ENCODE results near the gene ST6GALNAC5. TPM values are rescaled to one million over a fixed set of nuclear protein-coding genes. Genes with fewer than 3 reads are reported as not detected.

Gene ST6GALNAC5
- total RNA-seq, 1 experiment from 2014 or later, result 7.3 TPM

GRCh38 chr1:76866566-76866965 is 714 bp upstream of the ST6GALNAC5 start:
- DNase-seq (ENCODE audit: low read depth), result no peak

GRCh38 chr1:76868154-76868882 is 1.0 kb downstream of the ST6GALNAC5 start:
- DNase-seq (ENCODE audit: low read depth), result peak; percentile 47

GRCh38 chr1:76868916-76869315 is 1.6 kb downstream of the ST6GALNAC5 start:
- no peak for DNase-seq (ENCODE audit: low read depth)

- DNase-seq (ENCODE audit: low read depth), result no peak
Observed at GRCh38 chr1:76870037-76870436, 2.8 kb downstream of the ST6GALNAC5 start.

- no peak for DNase-seq (ENCODE audit: low read depth)
Observed at GRCh38 chr1:76871355-76871974, 4.2 kb downstream of the ST6GALNAC5 start.

- no peak for DNase-seq (ENCODE audit: low read depth)
Observed at GRCh38 chr1:76872944-76873343, 5.7 kb downstream of the ST6GALNAC5 start.

GRCh38 chr1:76876655-76877395 is 9.5 kb downstream of the ST6GALNAC5 start:
- no peak for DNase-seq (ENCODE audit: low read depth)

- DNase-seq (ENCODE audit: low read depth), result peak; percentile 34
Observed at GRCh38 chr1:76879014-76879413, 11.7 kb downstream of the ST6GALNAC5 start.

- DNase-seq (ENCODE audit: low read depth), result no peak
Observed at GRCh38 chr1:76881762-76882161, 14.5 kb downstream of the ST6GALNAC5 start.

- no peak for DNase-seq (ENCODE audit: low read depth)
Observed at GRCh38 chr1:76891931-76892622, 24.8 kb downstream of the ST6GALNAC5 start.

- DNase-seq (ENCODE audit: low read depth), result no peak
Observed at GRCh38 chr1:76892675-76893074, 25.4 kb downstream of the ST6GALNAC5 start.

GRCh38 chr1:76901158-76901767 is 34.0 kb downstream of the ST6GALNAC5 start:
- DNase-seq (ENCODE audit: low read depth), result peak; percentile 67

GRCh38 chr1:76905876-76906595 is 38.8 kb downstream of the ST6GALNAC5 start:
- no peak for DNase-seq (ENCODE audit: low read depth)

GRCh38 chr1:76909311-76909710 is 42.0 kb downstream of the ST6GALNAC5 start:
- DNase-seq (ENCODE audit: low read depth), result no peak

- no peak for DNase-seq (ENCODE audit: low read depth)
Observed at GRCh38 chr1:76919085-76919484, 51.8 kb downstream of the ST6GALNAC5 start.

GRCh38 chr1:76921590-76921989 is 54.3 kb downstream of the ST6GALNAC5 start:
- DNase-seq (ENCODE audit: low read depth), result no peak

GRCh38 chr1:76925825-76926224 is 58.5 kb downstream of the ST6GALNAC5 start:
- no peak for DNase-seq (ENCODE audit: low read depth)

- no peak for DNase-seq (ENCODE audit: low read depth)
Observed at GRCh38 chr1:76928522-76928921, 61.2 kb downstream of the ST6GALNAC5 start.

- no peak for DNase-seq (ENCODE audit: low read depth)
Observed at GRCh38 chr1:76929136-76929535, 61.9 kb downstream of the ST6GALNAC5 start.

- DNase-seq (ENCODE audit: low read depth), result no peak
Observed at GRCh38 chr1:76933847-76934815, 66.9 kb downstream of the ST6GALNAC5 start.

Measured in LHCN-M2 (cell line).